A673 (cell line): ENCODE measurements around the gene PBXIP1. TPM values are rescaled to one million over a fixed set of nuclear protein-coding genes. Genes with fewer than 3 reads are reported as not detected.

Experiments used
- BruUV-seq: library from RNA; stranded (reverse); fragments of 400-500 nt; replicated peaks from 2 replicates; lab custom pipeline; 2021; lab: Mats Ljungman, UMichigan
- CTCF ChIA-PET: fragments of 300-600 bp; sonication (Branson Sonifier 250); formaldehyde crosslinking; loops from one replicate; lab custom pipeline; 2022; ENCODE audit warnings: antibody characterized with exemption; lab: Charles Lee
- POLR2A ChIA-PET: fragments of 300-600 bp; sonication (Branson Sonifier 250); formaldehyde crosslinking; loops from one replicate; lab custom pipeline; 2022; ENCODE audit warnings: antibody characterized with exemption; ENCODE audit not compliant: low non-redundant PET; lab: Charles Lee
- DNase-seq: peaks from one replicate; pipeline ENCODE4 v3.0.0-alpha.2; 2015; ENCODE audit warnings: low spot score
- H3K27ac ChIP-seq: fragments of 200-600 bp; sonication (generic); 2 replicates; pipeline ENCODE4 v1.5.1; 2016; ENCODE audit warnings: mixed run types, low read depth, mild to moderate bottlenecking, mixed read lengths, antibody characterized with exemption, low read length; ENCODE audit not compliant: poor library complexity, severe bottlenecking
- H3K27me3 ChIP-seq: fragments of 200-600 bp; sonication (generic); replicated peaks from 2 replicates; pipeline ENCODE4 v1.6.1; 2017; ENCODE audit warnings: mixed run types, low read depth, mild to moderate bottlenecking, mixed read lengths, antibody characterized with exemption, low read length; ENCODE audit not compliant: insufficient read depth, poor library complexity
- H3K36me3 ChIP-seq: fragments of 200-600 bp; sonication (generic); 2 replicates; pipeline ENCODE4 v1.6.1; 2016; ENCODE audit warnings: mixed run types, mild to moderate bottlenecking, mixed read lengths, antibody characterized with exemption, low read length; ENCODE audit not compliant: insufficient read depth, poor library complexity, severe bottlenecking
- H3K4me1 ChIP-seq: fragments of 200-600 bp; sonication (generic); 2 replicates; pipeline ENCODE4 v1.6.1; 2017; ENCODE audit warnings: mixed run types, mild to moderate bottlenecking, mixed read lengths, antibody characterized with exemption, low read length; ENCODE audit not compliant: insufficient read depth, poor library complexity, severe bottlenecking
- H3K4me3 ChIP-seq: fragments of 200-600 bp; sonication (generic); 2 replicates; pipeline ENCODE4 v1.5.1; 2016; ENCODE audit warnings: low read depth, mixed run types, mild to moderate bottlenecking, mixed read lengths, low read length; ENCODE audit not compliant: poor library complexity, severe bottlenecking
- H3K9me3 ChIP-seq: fragments of 200-600 bp; sonication (generic); 2 replicates; pipeline ENCODE4 v1.6.1; 2016; ENCODE audit warnings: mixed run types, low read depth, mild to moderate bottlenecking, mixed read lengths, antibody characterized with exemption, low read length; ENCODE audit not compliant: poor library complexity, severe bottlenecking
- EZH2 ChIP-seq: fragments of 200-600 bp; sonication (generic); IDR thresholded peaks from 2 replicates; pipeline ENCODE4 v1.6.1; 2017; ENCODE audit warnings: borderline replicate concordance, low read depth, mild to moderate bottlenecking, mixed read lengths, antibody characterized with exemption, low read length; ENCODE audit not compliant: poor library complexity, severe bottlenecking
- intact Hi-C: fragments of 100-400 bp; cut with micrococcal nuclease; formaldehyde crosslinking; loops from one replicate; pipeline ENCODE4 v1.10.0; 2022; ENCODE audit not compliant: unreplicated experiment
- total RNA-seq: library from RNA; stranded (reverse); gene quantifications from 2 replicates; pipeline ENCODE4 v1.2.3, GENCODE V29; 2021
- TF ChIP-seq, protein P1 (sequence below): fragments of 300-800, 200-600 bp; sonication (generic); conservative IDR thresholded peaks from 2 replicates; pipeline ENCODE4 v1.5.1; 2017; ENCODE audit warnings: low read depth, mild to moderate bottlenecking, antibody characterized with exemption, low read length, moderate library complexity, mixed read lengths

The PBXIP1 gene
- total RNA-seq, 1 experiment from 2014 or later = 12.7 TPM

DNA sequence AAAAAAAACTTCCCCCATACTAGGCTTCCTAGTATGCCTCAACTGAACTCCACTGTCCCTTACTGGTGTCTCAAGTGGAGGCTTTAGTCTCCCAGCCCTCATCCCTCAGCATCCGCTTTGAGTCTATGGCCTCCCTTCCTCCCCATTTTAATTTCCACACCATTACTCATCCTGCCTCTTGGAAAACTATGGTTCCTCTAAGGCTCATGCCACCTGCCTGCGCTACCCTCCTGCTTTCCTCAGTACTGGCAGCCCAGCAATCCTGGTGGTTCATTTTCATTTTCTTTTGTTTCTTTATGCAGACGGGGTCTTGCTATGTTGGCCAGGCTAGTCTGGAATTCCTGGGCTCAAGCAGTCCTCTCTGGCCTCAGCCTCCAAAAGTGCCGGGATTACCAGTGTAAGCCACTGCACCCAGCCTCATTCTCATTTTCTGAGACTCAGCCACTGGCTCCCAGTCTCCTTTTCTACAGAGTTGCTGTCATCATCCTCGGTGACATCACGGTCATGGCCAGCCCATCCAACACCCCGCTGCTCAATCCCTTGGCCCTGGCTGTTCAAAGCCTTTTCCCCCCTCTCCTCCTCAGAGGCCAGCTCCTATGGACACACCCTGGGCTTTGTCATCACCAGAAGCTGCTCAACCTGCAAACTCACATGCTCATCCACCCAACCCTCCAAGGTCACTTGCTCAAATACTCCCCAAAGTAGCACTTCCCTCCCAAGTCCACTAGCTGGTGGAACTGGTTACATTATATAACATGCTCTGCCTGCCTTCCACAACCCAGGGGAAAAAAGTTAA is 17.1 kb downstream of the PBXIP1 start:
- Histone ChIP-seq H3K4me3 (no peak overlapping the region), H3K9me3 (no peaks in the 10 kb centered on the region), H3K27me3 (no peaks in the 10 kb centered on the region), H3K36me3 (no peaks in the 10 kb centered on the region), H3K4me1 (peaks cover 57% of the 10 kb centered on the region), H3K27ac (no peak overlapping the region)
- no peak for TF ChIP-seq EZH2
- TF ChIP-seq, protein P1, sequence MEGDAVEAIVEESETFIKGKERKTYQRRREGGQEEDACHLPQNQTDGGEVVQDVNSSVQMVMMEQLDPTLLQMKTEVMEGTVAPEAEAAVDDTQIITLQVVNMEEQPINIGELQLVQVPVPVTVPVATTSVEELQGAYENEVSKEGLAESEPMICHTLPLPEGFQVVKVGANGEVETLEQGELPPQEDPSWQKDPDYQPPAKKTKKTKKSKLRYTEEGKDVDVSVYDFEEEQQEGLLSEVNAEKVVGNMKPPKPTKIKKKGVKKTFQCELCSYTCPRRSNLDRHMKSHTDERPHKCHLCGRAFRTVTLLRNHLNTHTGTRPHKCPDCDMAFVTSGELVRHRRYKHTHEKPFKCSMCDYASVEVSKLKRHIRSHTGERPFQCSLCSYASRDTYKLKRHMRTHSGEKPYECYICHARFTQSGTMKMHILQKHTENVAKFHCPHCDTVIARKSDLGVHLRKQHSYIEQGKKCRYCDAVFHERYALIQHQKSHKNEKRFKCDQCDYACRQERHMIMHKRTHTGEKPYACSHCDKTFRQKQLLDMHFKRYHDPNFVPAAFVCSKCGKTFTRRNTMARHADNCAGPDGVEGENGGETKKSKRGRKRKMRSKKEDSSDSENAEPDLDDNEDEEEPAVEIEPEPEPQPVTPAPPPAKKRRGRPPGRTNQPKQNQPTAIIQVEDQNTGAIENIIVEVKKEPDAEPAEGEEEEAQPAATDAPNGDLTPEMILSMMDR = no peak
- CTCF ChIA-PET = interaction anchor here (0.8 kb wide), 1 partner anchor 64 kb away, joined by 3 read pairs; no protein-coding TSS in a partner anchor
- DNase-seq = no peak
- intact Hi-C loops = loop anchor here (5.0 kb wide), 1 partner anchor 67 kb away; the partner anchor contains the start of gene KCNN3
- no TSS peak for BruUV-seq
- POLR2A ChIA-PET = no interaction called here

DNA sequence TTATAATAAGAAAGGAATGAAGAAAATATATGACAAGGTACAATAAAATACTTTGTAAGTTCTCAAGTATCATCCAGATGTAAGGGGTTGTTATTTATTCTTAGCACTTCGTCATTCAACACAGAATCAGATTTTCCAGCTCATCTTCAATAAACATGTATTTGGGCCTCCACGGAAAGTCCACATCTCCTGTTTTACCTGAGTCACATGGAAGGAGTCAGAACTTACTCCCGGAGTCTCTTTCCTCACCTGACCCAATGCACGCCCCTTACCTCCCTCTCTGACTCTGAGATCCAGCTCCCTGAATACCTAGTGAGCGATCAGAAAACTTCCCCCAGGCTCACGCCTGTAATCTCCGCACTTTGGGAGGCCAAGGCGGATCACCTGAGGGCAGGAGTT is 17.9 kb downstream of the PBXIP1 start:
- no peaks in the 10 kb centered on the region for H3K27me3 ChIP-seq
- CTCF ChIA-PET = interaction anchor here (0.7 kb wide), 1 partner anchor 124 kb away, joined by 3 read pairs; no protein-coding TSS in a partner anchor
- peak overlapping the region; percentile 53 for H3K4me3 ChIP-seq
- intact Hi-C loops = loop anchor here (5.0 kb wide), 1 partner anchor 66 kb away; the partner anchor contains the start of gene KCNN3
- no peaks in the 10 kb centered on the region for H3K36me3 ChIP-seq
- BruUV-seq = no TSS peak
- peak overlapping the region; percentile 99 for H3K27ac ChIP-seq
- TF ChIP-seq EZH2 = no peak
- TF ChIP-seq, protein P1 = no peak
- H3K9me3 ChIP-seq = no peaks in the 10 kb centered on the region
- DNase-seq = no peak
- H3K4me1 ChIP-seq = peaks cover 53% of the 10 kb centered on the region
- POLR2A ChIA-PET = no interaction called here

DNA sequence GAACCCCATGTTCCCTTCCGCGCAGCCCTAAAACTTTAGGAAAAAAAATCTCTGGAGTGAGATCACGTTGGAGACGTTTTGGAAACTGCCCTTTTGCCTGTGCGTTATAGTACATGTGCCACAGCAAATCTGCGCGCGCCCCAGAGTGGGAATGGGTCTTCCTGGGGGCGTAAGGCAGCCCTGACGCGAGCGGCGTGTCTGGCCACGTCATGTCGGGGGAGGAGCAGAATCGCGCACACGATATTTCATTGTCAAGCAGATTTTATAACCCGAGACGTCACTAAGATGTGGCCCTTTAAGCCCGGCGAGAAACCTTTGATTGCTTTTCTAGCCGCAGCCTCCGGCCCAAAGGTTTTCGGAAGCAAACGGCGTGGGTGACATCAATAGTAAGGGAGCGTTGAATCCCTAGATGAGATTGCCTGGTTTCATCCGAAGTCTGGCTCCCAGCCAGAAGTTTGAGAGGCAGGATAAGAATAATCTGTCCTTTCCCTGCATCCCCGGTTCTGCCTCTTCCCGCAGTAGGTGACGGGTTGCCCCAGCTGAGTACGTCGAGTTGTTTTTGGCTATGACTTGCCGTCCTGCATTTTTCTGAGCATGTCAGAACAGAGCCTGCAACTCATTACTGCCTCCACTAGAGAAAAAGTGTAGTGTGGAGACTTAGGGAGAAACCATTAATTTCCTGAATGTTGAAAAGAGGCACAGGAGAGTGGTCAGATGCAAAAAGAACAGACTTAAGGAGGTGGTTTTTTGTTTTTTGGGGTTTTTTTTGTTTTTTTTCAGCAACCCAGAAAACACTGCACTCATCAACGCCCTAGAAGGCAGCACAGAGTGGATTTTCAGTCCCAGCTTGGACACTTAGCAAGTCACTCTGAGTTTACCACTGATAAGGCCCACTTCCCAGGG is 18.6 kb downstream of the PBXIP1 start:
- Histone ChIP-seq H3K4me1 (peaks cover 48% of the 10 kb centered on the region), H3K27me3 (no peaks in the 10 kb centered on the region), H3K27ac (peak overlapping the region; percentile 99), H3K9me3 (no peaks in the 10 kb centered on the region), H3K36me3 (no peaks in the 10 kb centered on the region), H3K4me3 (peak overlapping the region; percentile 53)
- DNase-seq = peak; percentile 94
- intact Hi-C loops = loop anchor here (5.0 kb wide), 1 partner anchor 65 kb away; the partner anchor contains the start of gene KCNN3
- ChIA-PET CTCF (interaction anchor here (0.7 to 0.8 kb wide), 2 partner anchors 46 to 124 kb away, joined by 3 read pairs; no protein-coding TSS in a partner anchor), POLR2A (no interaction called here)
- TF ChIP-seq, protein P1 = peak; percentile 28; the same call in 1 of the 2 replicates
- no peak for TF ChIP-seq EZH2
- TSS peak; percentile 99 for BruUV-seq
